D721Med (cell line): Measurements from ENCODE around the gene SCN2A.
"Not testable (repeated sequence)": the region's sequence is repeated elsewhere in the genome, so short reads cannot be mapped to it uniquely, and the experiment has no call there.

Source experiments
- DNase-seq: peaks from one replicate; pipeline ENCODE4 v3.0.0; 2011; ENCODE audit warnings: low spot score; ENCODE audit not compliant: insufficient read length
- FAIRE-seq: peaks from 2 replicates; lab custom pipeline; 2011; peaks lifted over from hg19 to GRCh38; lab: Jason Lieb, UNC
- TF ChIP-seq, protein P1 (sequence below): IDR thresholded peaks from 2 replicates; pipeline ENCODE4 v1.5.1; 2012; ENCODE audit warnings: mild to moderate bottlenecking, control low read depth; ENCODE audit not compliant: insufficient read depth; ENCODE audit errors: missing control alignments

SCN2A gene

GRCh38 chr2:165251366-165251765 is 12.2 kb downstream of the SCN2A start:
- DNase-seq (no peak), FAIRE-seq (no peak)
- TF ChIP-seq, protein P1, sequence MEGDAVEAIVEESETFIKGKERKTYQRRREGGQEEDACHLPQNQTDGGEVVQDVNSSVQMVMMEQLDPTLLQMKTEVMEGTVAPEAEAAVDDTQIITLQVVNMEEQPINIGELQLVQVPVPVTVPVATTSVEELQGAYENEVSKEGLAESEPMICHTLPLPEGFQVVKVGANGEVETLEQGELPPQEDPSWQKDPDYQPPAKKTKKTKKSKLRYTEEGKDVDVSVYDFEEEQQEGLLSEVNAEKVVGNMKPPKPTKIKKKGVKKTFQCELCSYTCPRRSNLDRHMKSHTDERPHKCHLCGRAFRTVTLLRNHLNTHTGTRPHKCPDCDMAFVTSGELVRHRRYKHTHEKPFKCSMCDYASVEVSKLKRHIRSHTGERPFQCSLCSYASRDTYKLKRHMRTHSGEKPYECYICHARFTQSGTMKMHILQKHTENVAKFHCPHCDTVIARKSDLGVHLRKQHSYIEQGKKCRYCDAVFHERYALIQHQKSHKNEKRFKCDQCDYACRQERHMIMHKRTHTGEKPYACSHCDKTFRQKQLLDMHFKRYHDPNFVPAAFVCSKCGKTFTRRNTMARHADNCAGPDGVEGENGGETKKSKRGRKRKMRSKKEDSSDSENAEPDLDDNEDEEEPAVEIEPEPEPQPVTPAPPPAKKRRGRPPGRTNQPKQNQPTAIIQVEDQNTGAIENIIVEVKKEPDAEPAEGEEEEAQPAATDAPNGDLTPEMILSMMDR, result no peak

DNA sequence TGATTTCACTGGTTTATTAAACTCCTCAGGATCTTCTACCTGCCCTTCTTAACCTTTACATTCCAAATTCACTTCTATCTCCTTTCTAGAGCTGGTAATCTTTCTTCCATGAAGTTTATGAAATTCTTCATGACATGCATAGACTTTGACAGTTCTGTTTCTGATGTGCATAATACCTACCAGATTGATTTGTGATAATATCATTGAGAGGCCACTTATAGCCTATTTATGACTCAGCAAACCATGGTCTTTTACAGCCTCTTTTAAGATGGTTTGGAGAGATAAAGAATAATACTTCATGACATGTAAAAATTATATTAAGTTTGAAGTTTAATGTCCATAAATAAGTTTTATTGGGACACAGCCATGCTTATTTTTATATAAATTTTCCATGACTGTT is 14.0 kb downstream of the SCN2A start:
- DNase-seq (no peak), FAIRE-seq (peak; percentile 21)
- TF ChIP-seq, protein P1, result no peak

DNA sequence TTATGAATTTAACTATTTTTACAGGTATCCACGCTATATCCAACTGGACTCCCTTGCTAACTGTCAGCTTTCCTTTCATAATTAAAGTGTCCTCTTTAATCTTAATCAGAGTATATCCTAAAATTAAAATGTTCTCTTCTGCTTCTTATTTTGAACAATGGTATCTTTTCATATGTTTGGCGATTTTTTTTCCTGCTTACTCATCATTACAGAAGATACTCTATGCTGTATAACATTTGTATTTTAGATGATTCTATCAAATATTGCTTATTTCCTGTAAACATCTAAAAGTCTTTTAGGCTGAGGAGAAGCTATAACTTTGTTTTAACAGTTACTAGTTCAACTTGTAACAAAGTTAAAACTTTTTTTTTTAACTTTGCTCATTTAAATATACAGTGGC is 17.4 kb downstream of the SCN2A start:
- DNase-seq (no peak), FAIRE-seq (no peak)
- TF ChIP-seq, protein P1, result no peak

DNA sequence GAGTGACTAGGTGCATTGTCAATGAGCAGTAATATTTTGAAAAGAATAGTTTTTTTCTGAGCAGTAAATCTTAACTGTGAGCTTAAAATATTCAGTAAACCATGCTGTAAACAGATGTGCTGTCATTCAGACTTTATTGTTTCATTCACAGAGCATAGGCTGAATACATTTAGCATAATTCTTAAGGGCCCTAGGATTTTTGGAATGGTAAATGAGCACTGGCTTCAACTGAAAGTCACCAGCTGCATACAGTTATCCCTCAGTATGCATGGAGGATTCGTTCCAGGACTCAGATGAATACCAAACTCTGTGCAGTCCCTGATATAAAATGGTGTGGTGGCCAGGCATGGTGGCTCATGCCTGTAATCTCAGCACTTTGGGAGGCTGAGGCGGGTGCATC is 21.1 kb downstream of the SCN2A start:
- not testable (repeated sequence) for DNase-seq, FAIRE-seq

GRCh38 chr2:165268754-165269153 is 29.5 kb downstream of the SCN2A start:
- TF ChIP-seq, protein P1, result no peak
- peak; percentile 70 for FAIRE-seq
- DNase-seq, result no peak

- TF ChIP-seq, protein P1, result no peak
- DNase-seq (no peak), FAIRE-seq (no peak)
Measured at GRCh38 chr2:165273176-165273575, 34.0 kb downstream of the SCN2A start.

- FAIRE-seq, result no peak
- TF ChIP-seq, protein P1, result no peak
- no peak for DNase-seq
Measured at GRCh38 chr2:165274698-165275097, 35.5 kb downstream of the SCN2A start.

- DNase-seq, result no peak
- TF ChIP-seq, protein P1, result no peak
- no peak for FAIRE-seq
Measured at GRCh38 chr2:165275932-165276331, 36.7 kb downstream of the SCN2A start.
